ENCODE measurements around the gene TBC1D8B.
"Not testable (repeated sequence)": the region's sequence is repeated elsewhere in the genome, so short reads cannot be mapped to it uniquely, and the experiment has no call there.

GRCh38 chrX:106872796-106873195, 70.3 kb downstream of the TBC1D8B start:
- TF ChIP-seq EZH2 (IDR thresholded peaks at IDR 0.05); POLR2AphosphoS5 (IDR thresholded peaks at IDR 0.05; ENCODE audit: borderline replicate concordance, low read depth, low read length); FOXP2 (optimal IDR thresholded peaks at IDR 0.05; ENCODE audit: control extremely low read depth, extremely low read length, insufficient read depth): not testable (repeated sequence)

Data from SK-N-MC (cell line).